VCaP (cell line): ENCODE data around the gene HOXD10.

Experiments
- H3K27ac ChIP-seq: fragments of 450-650 bp; 2 replicates; pipeline ENCODE4 v1.5.1; 2017
- TF ChIP-seq, protein P1 (sequence below): fragments of 450-650 bp; conservative IDR thresholded peaks from 2 replicates; pipeline ENCODE4 v1.5.1; 2017; ENCODE audit warnings: mild to moderate bottlenecking, moderate library complexity

HOXD10 gene

DNA sequence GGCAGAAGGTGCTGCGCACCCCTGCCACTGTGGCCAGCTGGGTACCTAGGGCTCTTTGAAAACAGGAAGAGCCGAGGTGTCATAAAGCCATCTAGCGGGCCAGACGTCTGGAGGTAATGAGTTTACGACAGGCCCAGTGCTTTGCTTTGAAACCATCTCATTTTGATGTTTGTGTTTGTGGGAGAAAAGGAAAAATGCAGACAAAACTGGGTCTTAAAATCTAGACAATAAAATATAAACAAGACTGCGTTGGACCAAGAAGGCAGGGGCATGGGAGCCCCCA lies 9.1 kb downstream of the HOXD10 start:
- H3K27ac ChIP-seq, result no peak overlapping the region
- TF ChIP-seq, protein P1, sequence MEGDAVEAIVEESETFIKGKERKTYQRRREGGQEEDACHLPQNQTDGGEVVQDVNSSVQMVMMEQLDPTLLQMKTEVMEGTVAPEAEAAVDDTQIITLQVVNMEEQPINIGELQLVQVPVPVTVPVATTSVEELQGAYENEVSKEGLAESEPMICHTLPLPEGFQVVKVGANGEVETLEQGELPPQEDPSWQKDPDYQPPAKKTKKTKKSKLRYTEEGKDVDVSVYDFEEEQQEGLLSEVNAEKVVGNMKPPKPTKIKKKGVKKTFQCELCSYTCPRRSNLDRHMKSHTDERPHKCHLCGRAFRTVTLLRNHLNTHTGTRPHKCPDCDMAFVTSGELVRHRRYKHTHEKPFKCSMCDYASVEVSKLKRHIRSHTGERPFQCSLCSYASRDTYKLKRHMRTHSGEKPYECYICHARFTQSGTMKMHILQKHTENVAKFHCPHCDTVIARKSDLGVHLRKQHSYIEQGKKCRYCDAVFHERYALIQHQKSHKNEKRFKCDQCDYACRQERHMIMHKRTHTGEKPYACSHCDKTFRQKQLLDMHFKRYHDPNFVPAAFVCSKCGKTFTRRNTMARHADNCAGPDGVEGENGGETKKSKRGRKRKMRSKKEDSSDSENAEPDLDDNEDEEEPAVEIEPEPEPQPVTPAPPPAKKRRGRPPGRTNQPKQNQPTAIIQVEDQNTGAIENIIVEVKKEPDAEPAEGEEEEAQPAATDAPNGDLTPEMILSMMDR, result no peak

DNA sequence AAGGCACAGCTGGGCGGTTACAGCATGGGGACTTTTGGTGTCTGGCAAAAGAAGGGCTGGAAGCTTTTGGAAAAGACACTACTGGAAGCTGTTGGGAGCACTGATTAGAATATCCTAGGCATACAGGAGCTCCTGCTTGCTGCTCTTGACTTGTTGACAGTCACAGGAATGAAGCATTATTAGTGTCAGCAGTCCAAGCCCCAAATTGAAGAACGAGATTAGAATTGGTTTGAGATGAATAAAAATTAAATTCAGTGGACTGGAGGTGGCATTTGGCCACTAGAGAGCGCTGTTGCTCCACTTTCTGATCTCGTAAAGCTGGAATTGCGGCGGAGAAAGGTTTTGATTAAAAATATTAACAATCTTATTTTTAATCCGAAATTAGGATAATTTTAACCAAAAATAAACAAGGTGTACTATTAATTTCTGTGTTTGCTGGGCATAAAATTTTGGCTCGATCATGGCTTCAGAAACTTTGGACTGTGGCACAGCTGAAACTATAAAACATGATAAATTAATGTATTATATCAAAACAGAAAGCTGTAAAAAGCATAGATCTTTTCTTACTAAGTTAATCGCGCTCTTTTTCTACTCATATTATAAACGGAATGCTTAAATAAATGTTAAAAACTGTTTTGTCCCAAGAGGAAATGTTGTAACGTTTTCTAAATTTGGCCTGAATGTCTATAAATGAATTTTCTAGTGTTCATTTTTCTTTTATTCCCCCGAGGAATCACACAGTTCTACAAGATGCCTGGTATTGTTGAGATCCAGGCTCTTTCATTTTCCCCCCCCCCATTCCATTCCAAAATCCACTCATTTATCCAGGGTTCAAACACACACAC lies 10.6 kb downstream of the HOXD10 start:
- TF ChIP-seq, protein P1, result peak; percentile 91
- H3K27ac ChIP-seq, result no peak overlapping the region

DNA sequence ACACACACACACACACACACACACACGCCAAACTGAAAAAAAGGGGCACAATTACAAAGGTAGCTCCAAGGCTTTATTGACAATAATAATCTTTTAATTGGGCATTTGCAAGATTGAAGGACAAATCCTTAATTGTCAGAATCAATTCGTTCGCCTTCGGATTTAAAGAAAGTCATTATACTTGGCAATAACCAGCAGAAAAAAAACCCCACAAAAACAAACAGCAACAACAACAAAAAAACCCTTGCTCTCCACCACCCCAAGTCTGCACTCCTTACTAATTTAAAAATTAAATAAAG lies 11.1 kb downstream of the HOXD10 start:
- TF ChIP-seq, protein P1, result no peak
- H3K27ac ChIP-seq, result no peak overlapping the region

DNA sequence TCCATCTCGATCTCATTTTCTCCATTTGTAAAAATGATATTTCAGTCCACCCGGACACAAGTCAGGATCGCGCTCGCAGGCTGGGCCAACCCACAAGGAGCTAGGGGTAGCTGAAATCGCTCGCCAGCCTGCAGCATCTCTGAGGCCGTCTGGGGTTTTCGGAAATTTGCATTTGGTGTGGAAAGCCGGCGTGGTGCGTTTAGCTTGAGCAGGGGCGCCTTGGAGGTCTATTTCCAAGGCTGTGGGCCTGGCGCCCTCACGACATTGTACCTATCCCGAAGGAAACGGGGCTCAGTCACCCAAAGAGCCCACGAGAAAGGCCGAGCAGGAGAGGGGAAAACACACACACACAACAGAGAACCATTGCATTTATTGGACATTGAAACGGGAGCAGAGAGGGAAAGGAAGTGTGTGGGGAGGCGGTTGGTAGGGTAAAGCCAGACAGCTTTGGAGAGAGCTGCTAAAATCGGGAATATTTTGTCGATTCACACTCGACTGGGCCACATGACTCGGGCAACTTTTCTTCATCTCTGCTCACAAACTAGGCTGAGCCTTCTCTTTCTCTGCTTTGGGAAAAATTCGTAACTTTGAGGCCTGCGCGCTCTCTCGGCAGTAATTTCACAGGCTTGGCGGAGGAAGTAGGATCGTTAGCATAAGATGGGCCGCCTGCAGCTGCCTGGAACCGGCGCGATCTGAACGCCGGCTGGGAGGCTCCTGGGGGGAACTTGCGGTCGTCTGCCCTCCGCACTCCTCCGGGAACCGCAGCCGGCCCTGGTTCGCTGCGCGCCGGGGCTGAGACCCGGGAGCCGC lies 11.8 kb downstream of the HOXD10 start:
- TF ChIP-seq, protein P1, result no peak
- H3K27ac ChIP-seq, result no peak overlapping the region

DNA sequence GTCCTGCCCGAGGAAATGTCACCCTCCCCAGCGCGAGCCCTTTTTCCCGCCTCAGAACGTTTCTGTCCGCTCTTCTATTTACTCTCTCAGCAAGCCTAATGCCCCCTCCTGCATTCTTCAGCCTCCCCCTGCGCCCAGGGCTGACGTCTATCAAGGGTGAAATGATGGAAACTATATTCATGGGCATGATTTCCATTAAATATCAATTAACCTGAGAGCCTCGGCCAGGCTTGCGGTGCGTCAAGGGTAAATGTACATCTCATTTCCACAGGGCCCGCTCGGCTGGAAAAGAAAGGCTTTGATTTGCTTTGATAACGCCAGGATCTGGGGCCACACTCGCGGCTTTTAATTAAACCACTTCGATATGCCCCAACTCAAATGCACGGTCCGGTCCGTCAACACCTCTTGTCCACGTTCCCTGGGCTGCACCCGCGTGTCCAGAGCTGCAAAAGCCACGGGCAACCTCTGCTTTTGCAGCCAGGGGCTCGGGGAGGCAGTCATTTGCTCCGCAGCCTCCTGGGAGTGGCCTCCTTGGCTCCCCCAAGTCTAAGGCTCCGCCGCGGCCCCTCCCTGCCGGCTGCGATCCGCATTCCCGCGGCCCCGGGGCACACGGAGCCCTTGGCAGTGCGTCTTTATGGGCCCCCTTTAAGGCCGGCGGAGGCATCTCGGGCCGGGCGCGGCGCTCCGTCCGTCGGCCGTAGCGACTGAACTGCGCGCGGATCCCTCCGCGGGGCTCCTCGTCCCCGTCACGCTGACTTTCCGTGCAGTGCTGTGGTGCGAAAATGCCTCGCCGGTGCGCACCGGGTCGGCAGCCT lies 12.6 kb downstream of the HOXD10 start, which contains the start of gene HOXD8:
HOXD8 (plus strand) TSS at position 724 of the 815 bp plus-strand sequence. CDS start 662 bp downstream, outside the sequence.
- H3K27ac ChIP-seq, result peak within 1 kb of the TSS; percentile 82
- TF ChIP-seq, protein P1, result no peak

DNA sequence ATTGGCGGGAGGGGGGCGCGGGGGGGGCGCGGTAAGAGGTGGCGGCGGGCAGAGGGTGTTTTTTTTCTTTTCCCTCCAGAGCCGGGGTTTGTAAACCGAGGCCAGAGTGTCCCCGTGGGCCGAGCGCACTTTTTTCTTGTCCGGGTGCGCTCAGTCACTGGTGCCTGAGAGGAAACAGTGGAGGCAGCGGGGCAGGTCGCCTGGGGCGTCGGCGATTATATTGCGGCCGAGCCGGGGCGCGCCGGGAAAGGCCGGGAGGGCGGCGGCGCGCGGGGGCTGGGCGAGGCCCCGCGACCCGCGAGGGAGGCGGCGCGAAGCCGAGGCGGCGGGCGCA lies 13.2 kb downstream of the HOXD10 start:
- TF ChIP-seq, protein P1, result no peak
- peak overlapping the region; percentile 82 for H3K27ac ChIP-seq
